SK-MEL-5 (cell line): ENCODE measurements around the gene GPR153. TPM values are rescaled to one million over a fixed set of nuclear protein-coding genes. Genes with fewer than 3 reads are reported as not detected.

Experiments
- DNase-seq: peaks from one replicate; pipeline ENCODE4 v3.0.0-alpha.2; 2016; ENCODE audit warnings: low read depth, low spot score
- in situ Hi-C: cut with HindIII; loops from 2 replicates; pipeline ENCODE4 v1.10.0; 2016; ENCODE audit warnings: low sequenced_read_pairs, high pct_unique_total_duplicates, low pct_unique_long_range_greater_than_20kb
- total RNA-seq: library from RNA; depleted of rRNA; stranded (reverse); fragments of >200 nt; shearing (Covaris generic); gene quantifications from 2 replicates; pipeline ENCODE4 v1.2.3, GENCODE V29; 2014

GPR153 gene
- total RNA-seq, 1 experiment from 2014 or later = 4.7 TPM

DNA sequence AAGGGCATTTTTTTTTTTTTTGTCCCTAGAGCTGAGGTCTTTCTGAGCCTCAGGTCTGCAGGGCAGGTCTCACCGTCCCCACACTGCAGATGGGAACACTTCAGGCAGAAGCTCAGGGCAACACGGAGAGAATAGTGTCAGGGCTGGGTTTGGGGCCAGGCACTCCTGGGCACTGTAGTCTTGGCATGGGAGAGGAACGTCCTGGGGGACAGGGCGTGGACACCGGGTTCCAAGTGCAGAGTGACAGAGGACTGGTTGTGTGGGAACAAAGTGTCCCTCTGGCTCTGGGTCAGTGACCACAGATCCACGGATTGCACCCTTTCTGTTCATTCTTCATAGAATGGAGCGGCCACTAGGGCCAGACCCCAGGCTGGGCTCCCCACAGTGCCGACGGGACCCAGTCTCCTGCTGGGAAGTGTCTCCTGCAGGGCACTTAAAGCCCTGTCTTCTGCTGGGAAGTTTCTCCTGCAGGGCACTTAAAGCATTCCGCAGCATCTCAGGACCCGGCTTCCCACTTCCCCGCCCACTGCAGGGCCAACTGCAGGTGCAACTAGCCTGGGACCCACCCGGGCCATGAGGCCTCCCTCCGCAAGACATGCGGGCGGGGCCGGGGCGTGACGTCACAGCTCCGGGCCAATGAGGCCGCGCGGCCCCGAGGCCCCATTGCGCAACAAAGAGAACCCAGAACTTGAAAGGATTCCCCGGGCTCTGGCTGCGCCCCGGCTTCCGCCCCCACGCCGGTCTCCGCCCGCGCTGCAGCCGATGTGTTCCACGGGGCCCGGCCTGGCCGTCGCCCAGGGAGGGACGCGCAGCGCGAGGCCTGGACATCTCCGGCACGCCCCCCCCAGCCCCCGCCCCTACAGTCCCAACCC is 1.2 kb downstream of the GPR153 start:
- in situ Hi-C loops = no loop called here
- DNase-seq = peak; percentile 66

DNA sequence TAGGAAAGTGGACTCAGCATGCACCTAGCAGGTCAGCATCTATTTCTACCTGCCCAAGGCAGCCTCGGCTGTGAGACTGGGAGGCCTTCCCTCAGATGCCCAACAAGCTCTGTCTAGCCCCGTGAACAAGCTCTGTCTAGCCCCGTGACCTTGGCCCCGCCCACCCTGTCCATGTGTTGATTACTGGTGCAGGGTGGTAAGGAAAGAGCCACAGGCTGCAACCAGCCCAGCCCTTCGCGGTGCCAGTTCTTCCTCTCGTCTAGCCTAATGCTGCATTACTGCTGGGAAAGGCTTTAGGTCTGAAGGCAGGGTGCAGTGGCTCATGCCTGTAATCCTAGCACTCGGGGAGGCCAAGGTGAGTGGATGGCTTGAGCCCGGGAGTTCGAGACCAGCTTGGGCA is 2.2 kb downstream of the GPR153 start:
- in situ Hi-C loops = no loop called here
- no peak for DNase-seq

DNA sequence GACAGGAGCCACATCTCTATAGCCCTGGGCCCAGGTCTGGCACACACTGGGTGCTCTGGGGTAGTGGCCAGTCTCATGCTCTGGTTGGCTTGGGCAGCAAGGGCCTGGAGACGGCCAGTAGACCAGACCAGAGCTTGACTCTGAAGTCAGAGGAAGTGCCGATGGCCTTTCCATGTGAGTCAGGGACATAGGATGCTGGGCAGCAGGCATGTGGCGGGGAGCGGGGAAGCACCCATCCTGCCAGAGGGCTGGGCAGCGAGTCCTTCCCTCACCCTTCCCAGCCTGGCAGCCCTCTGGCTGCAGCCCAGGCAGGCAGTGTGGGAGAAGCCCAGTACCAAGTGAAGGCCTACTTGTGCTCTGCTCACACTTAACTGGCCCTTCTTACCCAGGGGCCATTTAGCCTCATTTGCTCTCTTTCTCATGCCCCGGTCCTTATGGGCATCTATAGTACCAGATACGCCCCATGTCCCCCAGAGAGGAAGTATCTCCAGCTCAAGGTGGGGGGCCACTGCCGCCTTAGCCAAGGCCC is 3.3 kb downstream of the GPR153 start:
- in situ Hi-C loops = no loop called here
- no peak for DNase-seq

DNA sequence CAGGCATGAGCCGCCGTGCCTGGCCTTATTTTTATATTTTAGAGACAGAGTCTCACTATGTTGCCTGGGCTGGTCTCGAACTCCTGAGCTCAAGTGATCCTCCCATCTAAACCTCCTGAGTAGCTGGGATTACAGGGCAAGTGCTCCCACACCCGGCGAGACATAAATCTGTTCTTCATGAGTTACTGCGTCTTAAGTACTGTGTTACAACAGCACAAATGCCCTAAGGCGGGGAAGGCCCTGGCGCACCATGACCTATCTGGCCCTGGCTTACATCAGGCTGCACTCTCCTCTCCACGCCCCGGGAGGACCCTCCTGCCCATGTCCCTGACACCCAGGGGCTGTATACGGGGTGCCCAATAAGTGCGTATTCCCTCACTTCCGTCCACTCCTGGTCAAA is 4.3 kb downstream of the GPR153 start:
- in situ Hi-C loops = no loop called here

DNA sequence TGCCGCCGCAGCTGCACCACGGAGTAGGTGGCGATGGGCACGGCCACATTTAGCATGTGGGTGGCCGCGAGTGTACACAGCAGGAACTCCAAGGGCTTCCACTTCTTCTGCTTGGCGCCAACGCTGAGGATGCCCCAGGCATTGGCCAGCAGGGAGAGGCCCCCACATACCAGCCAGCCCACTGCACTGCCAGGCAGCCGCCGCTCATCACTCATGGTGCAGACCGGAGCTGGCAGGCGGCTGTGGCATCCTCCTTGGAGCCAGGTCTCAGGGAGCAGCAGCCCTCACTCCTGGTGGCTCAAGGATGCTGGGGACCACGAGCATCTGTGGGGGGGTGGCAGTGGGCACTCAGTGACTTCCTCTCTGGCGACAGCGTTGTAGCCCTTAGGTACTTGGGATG is 6.2 kb downstream of the GPR153 start:
- no peak for DNase-seq
- in situ Hi-C loops = no loop called here

More for the DNA sequence above, 4.3 kb downstream of the GPR153 start:
- no peak for DNase-seq

DNA sequence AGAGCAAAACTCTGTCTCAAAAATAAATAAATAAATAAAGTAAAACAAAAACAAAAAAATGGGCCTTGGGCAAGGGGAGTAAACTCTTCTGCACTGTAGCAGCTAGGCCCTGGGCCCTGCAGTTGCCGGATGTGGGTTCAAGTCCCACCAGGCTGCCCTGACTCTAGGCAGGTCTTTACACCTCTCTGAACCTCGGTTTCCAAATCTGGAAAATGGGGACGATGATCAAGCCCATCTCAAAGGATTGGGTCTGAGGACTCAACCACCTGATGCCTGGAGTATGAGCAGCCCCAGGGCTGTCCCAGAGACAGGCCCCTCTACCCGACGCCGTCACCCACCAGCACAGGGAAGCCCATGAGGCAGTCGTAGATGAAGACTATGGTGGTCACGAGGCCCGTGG is 7.5 kb downstream of the GPR153 start:
- in situ Hi-C loops = no loop called here
- DNase-seq = no peak

DNA sequence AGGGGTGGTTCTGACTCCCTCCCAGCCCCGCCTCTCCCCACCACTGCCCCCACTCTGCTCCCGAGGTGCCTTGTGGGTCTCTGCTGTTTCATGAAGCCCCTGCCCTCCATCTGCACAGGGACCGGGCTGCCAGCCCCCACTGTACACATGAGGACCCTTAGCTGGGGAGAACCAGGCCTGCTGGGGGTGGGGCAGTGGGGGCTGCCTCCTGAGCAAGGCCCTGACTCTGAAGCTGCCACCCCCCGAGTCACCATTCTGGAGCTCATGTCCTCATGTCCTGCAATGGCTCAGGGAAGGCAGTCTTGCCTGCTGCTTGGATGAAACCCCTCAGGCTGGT is 8.6 kb downstream of the GPR153 start:
- in situ Hi-C loops = no loop called here
- DNase-seq = no peak

DNA sequence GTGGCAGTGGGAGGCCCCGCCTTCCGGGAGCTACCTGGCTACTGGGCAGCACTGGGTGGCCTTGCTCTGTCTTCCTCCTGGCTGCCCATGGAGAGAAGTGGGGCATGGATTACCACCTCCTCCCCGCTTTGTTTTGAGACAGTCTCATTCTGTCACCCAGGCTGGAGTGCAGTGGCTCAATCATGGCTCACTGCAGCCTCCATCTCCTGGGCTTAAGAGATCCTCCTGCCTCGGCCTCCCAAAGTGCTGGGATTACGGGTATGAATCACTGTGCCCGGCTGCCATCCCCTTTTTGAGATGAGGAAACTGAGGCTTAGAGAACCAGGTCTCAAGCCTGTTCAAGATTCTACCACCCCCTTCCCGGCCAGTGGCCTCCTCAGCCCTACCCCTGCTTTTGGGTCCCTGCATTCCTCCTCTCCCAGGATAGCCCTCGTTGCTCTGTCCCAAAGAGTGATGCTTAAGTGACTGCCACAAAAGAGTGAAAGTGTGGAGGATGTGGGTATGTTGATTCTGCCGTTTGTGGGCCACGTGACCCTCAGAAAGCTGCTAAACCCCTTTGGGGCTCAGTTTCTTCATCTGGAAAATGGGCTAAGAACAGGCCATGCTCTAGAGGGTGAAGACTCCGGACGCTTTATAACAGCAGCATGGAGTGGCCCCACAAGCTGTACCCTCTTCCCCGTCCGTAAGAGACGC is 9.1 kb downstream of the GPR153 start:
- no peak for DNase-seq
- in situ Hi-C loops = no loop called here

DNA sequence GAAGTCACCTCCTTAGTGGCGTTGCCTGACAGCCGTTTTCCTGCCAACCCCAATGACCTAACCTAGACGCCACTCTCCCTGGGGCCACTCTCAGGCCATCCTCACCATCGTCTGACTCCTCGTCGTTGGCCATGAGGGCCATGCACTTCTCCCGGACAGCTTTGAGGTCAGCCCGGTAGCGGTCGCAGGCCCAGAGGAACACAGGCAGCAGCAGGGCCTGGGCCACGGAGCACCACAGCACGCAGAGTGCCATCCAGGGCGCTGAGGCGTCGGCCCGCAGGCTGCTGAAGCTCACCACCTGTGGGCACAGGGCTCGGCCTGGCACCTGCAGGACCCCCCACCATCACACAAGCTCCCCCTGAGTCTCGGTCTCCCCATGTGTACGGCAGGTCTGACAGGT is 9.7 kb downstream of the GPR153 start:
- DNase-seq = no peak
- in situ Hi-C loops = no loop called here

DNA sequence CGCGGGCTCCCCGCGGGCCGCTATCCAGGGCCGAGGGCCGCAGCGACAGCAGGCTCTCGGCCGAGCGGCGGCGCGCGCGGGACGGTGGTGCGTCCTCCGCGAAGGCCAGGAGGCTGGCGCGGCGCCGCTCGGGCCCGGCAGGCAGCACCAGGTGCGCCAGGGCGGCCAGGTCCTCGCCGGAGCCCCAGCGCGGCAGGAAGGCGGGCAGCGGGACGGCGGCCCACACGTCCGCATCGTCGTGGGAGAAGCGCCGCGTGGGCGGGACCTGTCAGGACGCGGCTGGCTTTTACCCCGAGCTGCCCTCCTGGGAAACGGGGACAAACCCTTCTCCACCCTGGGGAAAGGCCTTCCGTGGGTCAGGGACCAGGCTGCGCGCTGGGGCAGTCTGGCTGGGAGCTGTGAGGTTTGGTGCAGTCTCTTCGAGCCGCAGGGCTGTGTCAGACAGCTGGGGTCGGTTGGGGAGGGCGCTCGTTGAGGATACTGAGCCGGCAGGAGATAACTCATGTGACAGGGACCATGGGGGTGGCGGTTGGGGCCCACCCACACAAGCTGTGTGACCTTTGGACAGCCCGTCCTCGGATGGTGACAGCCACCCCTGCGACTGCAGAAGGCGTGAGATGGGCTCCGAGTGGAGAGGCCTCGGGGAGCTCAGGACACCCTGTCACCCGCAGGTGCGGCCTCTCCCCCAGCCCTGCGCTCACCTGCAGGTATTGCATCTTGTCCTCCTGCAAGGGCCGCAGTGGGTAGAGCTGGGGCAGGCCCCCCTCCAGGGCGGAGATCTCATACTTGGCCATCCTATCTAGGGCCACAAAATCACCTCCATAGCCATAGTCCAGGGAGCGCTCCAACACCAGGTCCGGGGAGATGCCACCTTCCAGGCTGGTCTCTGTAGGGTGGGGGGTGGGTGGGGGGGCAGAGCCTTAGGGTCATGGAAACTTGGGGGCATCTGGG is 10.9 kb downstream of the GPR153 start:
- in situ Hi-C loops = no loop called here

DNA sequence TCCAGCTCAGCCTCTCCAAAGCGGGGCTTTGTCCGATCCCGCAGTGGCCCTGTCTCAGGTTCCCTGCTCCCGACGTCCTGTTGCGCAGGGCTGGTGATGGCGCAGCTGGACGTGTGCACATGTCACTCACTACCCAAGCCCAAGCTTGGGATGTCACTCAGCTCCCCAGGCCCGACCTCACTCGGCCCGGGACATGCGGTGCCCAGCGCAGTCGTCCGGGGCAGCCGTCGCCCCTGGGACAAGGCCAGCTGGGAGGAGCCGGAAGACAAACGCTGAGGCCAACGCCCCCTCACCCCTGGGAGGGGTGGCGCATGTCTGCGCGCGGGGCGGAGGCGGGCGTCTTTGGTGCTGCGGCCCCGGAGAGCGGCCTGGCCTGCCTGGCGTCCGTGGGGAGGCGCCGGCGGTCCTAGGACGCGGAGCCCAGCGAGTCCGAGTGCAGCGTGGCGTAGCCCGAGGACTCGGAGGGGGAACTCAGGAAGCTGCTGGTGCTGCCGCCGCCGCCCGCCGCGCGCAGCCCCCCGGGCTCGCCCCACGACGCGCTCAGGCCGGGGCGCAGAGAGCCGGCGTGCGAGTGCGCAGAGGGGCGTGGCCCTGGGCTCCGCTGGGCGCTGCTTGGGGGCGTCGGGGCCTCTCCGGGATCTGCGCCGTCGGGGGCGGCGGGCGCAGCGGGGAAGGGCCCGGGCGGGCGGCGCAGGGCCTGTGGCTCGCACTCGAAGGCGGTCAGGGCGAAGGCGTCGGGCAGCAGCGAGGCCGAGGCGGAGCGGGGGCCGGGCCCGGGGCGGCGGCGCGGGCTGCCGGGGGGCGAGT is 11.8 kb downstream of the GPR153 start:
- in situ Hi-C loops = no loop called here
- DNase-seq = no peak

More for the DNA sequence above, 10.9 kb downstream of the GPR153 start:
- DNase-seq = no peak

DNA sequence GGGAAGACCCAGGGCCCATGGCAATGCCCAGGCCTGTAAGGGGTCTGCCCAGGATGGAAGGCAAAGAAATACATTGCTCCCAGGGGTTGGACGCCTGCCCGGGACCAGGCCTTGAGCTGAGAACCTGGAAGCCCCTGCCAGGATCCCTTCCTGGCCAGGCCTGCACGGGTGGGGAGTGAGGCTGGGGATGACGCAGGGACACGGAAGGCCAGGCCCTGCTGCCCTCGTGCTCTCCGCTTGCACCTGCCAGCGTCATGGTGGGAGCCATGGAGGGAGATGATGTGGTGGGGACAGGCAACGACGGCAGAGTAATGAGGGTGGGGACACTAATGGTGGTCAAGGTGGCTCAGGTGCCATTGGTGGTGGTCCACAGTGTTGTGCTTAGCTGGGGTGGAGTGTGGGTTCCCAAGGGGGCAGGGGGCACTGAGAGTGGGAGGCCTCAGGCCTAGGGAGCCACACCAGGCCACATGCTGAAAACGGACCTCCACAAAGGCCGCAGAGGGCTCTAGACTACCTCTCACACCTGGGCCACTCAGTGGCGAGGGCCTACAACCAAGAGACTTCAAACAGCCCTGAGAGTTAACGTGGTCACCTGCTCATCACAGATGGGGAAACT is 12.6 kb downstream of the GPR153 start:
- in situ Hi-C loops = no loop called here
- DNase-seq = no peak

DNA sequence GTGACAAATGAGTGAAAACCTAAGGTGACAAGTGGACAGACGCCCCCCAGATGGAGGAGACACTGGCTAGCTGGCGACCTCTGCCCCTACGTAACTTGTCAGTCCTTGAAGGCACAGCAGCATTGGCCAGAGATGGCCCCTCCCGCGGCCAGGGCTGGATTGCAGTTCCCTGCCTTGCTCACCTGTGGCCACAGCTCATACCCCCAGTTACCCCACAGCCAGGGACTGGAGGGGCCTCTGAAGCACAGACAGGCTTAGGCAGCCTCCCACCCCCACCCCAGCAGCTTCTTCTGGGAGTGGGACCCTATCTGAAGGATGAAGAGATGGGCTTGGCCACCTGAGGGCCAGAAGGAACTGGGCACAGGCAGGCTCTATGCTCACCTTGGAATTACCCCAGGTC is 13.2 kb downstream of the GPR153 start:
- DNase-seq = no peak
- in situ Hi-C loops = no loop called here

DNA sequence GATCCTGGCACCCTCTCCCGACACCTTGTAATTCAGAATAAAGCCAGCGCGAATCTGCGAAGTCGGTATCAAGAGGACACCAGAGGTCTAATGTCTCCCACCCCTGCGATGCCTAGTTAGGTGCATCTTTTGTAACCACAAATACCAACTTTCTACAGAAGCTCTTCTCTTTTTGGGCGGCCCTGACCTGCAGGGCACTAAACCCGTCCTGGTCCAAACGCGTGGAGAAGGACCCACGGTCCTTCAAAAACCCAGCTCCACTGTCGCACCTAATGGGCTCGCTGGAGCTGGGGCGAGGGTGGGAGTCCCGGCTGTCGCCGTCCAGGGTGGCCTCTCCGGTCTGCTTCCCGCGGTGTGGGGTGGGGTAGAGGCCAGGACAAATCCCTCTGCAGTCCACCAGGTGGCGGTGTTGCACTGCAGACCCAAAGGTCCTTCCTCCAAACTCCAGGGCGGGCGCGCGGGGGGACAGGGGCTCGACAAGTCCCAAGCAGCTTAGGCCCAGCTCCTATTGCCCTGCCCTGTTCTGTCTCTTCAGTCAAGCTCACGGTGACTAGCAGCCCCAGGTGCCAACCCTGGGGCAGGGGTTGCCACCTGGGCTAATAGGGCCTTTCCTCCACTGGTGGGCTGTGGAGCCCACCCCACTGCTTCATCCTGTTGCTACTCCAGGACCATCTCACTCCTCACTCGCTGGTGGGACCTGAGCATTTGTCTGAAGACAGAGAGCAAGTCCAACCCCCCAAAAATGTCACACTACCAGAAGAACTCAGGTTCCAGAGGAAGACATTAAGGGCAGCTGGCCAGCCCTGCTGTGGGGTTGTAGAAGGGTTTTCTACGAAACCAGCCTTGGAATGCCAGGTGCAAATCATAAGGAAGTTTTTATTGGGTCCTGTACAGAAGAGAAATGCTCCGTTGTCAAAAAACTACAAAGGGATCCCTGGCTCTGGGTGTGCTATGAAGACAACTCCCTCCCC is 14.1 kb downstream of the GPR153 start:
- DNase-seq = peak; percentile 67
- in situ Hi-C loops = no loop called here

DNA sequence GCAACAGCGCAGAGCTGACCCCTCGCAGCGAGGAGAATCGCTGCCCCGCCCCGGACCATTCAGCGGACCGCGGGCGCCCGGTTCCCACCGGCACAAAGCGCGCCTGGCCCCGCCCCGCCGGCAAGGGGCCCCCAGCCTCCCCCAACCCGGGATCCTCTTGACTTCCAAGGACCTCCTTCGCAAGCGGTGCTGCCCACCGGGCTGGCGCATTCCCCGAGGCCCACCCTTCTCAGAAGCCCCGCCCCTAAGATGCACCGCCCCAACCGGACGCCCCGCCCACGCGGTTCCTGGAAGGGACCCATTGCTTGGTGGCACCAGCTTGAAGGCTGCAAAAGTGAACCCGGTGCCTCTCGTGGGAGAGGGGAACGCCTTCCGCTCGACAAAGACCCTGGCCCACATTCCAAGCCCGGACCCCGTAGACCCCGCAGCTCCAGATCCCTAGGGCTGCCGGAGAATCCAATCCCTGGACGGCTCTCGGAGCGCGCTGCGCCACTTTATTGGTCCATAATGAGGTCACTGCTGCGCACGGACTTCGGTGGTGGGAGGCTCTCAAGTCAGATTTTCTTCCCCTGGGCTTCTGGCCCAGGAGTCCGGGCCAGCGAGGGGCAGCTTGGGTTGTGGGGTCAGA is 14.9 kb downstream of the GPR153 start:
- in situ Hi-C loops = no loop called here
- peak; percentile 51 for DNase-seq
